GM19328 (cell line): ENCODE results near the gene VEGFC.

Source experiments
- ATAC-seq: cut with Tn5 transposase; IDR thresholded peaks from one replicate; pipeline ENCODE4 v1.9.1; 2021; ENCODE audit warnings: mild to moderate bottlenecking, moderate library complexity; ENCODE audit not compliant: unreplicated experiment

Gene VEGFC, protein sequence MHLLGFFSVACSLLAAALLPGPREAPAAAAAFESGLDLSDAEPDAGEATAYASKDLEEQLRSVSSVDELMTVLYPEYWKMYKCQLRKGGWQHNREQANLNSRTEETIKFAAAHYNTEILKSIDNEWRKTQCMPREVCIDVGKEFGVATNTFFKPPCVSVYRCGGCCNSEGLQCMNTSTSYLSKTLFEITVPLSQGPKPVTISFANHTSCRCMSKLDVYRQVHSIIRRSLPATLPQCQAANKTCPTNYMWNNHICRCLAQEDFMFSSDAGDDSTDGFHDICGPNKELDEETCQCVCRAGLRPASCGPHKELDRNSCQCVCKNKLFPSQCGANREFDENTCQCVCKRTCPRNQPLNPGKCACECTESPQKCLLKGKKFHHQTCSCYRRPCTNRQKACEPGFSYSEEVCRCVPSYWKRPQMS

GRCh38 chr4:176792326-176793059, at the start of gene VEGFC:
Gene VEGFC (minus strand): TSS chr4:176792922. CDS start chr4:176792311, 611 bp downstream.
- ATAC-seq, result peak; percentile 84

DNA sequence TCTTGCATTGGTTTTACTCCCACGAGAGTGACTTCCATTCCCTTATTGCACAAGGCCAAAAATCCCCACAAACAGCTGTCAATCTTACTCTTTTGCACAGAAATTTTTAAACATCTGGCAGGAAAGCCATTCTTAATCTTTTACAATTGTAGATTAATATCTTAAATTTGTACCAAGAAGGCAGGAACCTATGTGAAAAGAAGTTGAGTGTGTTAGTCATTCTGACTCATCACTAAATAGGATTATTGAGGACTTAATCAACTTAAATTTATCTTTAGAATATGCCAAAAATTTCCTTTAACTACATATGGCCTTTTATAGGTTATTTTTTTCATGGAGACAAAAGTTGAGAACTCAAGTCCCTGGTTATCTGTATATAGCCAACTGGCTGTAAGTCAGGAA, 49.0 kb upstream of the VEGFC start:
- ATAC-seq, result no peak

GRCh38 chr4:176840166-176840565, 47.4 kb upstream of the VEGFC start:
- ATAC-seq, result no peak

- ATAC-seq, result no peak
Measured at GRCh38 chr4:176839656-176840055, 46.9 kb upstream of the VEGFC start.

- ATAC-seq, result no peak
Measured at GRCh38 chr4:176838601-176839433, 46.1 kb upstream of the VEGFC start.

DNA sequence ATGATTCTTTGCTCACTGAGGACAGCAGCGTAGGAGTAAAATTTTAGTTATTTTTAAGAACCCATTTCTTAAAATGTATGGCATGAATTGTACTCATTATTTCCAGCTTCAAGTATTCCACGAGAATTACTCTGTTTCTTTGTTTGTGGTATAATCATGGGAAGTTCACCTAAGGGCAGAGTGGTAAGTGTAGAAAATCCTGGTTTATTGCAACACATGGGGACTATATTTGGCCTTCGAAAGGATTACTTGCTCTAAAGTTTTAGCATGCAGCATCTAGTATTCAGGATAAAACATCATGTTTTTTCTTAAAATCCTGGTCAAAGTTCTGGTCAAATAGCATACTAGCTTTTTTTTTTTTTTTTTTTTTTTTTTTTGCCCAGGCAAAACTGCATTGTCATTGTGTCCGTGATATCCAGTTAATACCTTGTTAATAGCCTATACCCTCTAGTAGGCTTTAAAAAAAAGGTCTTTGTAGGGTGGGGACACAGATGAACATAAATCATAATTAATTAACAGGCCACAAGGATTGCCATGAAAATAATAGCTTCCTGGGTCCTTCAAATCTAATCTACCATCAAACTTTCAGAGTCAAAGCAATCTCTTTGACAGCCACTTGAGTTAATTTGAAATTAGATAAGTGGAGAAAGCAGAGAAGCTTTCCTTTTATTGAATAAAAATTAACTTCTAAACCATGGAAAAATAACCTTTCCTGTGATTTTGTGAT, 44.6 kb upstream of the VEGFC start:
- no peak for ATAC-seq

GRCh38 chr4:176834531-176834930, 41.8 kb upstream of the VEGFC start:
- ATAC-seq, result no peak

DNA sequence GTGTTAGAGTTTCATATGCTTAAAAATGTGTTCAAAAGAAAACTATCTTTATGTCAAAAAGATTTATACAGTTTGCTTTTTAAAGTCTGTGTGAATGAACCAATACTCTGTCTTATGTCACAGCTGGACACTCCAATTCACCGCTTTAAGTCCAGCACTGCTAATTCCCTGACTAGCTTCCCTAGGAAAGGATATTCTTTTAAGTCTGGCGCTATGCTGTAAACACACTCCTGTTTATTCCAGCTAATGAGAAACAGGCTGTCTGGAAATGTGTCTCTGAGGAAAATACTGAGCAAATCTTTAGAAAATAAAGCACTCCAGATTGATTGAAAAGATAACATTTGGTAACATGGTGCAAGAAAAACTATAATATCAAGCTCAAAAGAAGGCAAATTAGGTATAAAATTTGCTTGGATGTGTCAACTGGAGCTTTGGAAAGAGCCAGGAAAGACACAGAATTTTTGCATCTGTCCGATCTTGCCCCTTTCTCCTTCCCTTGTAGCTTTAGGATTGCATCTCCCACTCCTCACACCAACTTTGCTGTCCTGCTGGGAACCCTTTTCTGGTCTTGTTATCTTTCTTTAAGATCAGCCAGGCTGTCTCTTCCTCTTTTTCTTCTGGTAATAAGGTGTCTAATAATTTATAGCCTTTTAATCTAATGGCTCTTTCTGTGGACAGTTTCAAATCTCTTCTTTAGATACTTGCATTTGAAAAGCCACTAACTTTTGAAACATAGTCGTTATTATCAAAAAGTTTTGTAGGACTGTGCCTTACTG, 40.9 kb upstream of the VEGFC start:
- no peak for ATAC-seq

DNA sequence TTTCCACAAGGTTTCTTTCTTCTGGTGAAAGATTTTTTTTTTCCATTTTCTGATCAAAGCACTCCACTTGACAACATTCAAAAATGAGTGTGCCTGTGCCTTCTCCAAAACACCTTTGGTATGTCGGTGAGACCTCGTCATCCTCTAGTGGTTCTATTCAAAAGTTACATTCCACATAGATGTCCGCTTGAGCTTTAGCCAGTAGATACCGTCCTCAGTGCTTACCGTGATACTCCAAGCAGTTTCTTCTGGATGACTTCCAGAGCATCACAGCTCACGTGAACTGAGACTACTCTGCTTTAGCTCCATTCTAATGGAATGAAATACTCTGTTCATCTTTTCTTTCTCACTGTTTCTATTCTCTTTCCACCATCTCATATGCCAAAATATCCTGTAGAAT, 38.2 kb upstream of the VEGFC start:
- no peak for ATAC-seq

- no peak for ATAC-seq
Measured at GRCh38 chr4:176825586-176825985, 32.9 kb upstream of the VEGFC start.

- no peak for ATAC-seq
Measured at GRCh38 chr4:176824645-176825366, 32.1 kb upstream of the VEGFC start.

- ATAC-seq, result no peak
Measured at GRCh38 chr4:176818531-176818930, 25.8 kb upstream of the VEGFC start.

GRCh38 chr4:176817204-176817603, 24.5 kb upstream of the VEGFC start:
- ATAC-seq, result peak; percentile 66

GRCh38 chr4:176814770-176815169, 22.0 kb upstream of the VEGFC start:
- ATAC-seq, result no peak

DNA sequence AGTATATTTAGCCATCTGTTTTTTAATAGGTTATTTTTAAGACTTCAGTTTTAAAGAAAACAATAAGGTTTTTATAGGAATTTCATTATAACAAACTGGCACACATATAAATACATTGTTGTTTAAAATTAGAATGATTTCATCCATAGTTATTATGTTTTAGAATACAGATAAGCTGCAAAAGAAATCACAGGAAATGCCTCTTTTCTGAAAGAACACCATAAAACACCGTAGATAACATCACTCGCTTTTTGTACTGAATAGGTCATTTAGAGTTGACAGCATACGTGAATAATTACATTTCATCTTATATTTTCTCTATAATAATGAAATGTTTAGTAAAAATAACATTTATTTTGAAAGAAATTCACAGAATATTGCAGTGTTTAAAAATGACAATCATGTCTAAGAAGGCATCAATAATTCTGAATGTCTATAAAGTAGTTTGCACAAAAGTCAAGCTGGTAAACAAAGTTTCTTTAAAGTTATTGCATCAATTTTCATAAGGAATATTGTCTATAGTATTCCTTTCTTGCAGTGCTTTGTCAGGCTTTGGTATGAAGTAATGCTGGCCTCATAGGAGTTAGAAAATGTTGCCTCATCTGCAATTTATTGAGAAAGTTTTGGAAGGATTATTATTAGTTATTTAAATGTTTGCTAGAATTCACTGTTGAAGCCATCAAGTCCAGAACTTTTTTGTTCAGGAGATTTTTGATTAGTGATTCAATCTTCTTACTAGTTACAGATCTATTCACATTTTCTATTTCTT, 17.9 kb upstream of the VEGFC start:
- ATAC-seq, result no peak

DNA sequence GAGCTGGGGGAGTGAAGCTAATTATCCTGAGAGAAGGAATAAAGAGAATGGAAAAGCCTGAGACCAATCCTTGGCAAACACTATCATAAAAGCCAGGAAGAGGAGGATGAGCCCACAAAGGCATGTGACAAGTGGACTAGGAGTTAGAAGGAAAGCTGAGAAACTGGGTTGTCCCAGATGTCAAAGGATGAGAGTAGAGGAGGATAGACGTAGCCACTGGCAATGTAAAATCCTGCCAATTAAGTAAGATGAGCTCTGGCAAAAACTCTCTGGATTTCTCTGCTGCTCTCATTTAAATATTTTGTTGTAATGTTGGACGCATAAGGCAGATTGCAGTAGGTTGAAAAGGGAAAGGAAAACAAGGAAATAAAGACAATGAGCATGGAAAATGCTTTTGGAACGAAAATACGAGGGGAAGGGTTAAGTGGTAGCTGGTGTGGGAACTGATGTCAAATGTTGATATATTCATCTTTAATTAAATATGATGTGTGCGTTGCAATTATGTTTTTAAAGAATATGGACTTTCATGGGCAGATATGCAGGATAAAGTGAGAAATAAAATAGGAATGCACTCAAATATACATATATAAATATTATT, 14.2 kb upstream of the VEGFC start:
- ATAC-seq, result no peak

DNA sequence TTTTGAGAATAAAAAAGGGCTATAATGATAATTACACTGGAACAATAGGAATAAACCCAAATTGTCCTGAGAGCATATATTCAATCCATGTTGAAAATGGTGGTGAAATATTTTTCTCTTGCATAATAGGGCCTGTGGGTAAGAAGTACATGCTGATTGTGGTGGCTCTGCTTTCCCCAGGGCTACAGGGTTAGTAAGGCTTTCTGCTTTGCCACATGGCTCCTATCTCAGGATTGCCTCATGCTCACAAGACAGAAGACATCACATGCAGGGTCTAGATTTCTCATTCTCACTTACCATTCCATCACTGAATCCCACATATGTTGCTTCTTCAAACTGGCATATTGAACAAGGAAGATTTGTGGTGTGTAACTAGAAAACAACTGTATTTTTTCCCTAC, 12.4 kb upstream of the VEGFC start:
- ATAC-seq, result no peak

DNA sequence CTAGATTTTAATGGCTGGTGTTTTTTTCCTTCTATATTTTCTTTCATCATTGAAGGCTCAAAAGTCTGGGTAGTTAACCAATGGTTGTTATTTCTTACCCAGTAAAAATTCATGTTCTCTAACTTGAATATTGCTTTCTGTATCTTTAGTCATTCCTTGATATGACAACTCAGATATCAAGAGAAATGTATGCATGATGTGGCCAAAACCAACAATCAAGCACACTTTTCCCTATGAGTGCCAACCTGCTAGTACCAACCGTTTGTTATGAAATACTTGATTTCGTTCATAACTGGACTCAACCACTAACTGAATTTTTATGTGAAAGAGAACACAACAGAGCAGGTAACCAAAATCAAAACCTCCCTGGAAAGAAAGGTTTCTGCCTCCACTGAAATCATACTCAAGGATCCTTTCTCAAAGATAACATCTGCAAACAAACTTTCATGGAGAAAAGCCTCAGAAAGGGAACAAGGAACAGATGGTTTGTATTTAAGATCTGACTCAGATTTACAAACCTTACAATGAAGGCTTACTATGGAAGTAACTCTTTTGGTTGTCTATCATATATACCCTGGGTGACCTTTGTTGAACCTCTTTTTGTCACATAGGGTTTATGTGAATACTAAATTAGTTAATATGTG, 8.3 kb upstream of the VEGFC start:
- ATAC-seq, result no peak
